Mucosa of descending colon (tissue), 3 donors: Measurements from ENCODE around the gene TUBB2B. TPM values are rescaled to one million over a fixed set of nuclear protein-coding genes. Genes with fewer than 3 reads are reported as not detected.

Experiments
- ATAC-seq: fragments of 200-7000 bp; cut with Tn5 transposase; one replicate; pipeline ENCODE4 v1.9.1; 2020; ENCODE audit warnings: mild to moderate bottlenecking, moderate library complexity
- DNase-seq, 3 donors: peaks; one replicate each; pipeline ENCODE4 v3.0.0-alpha.2; 2020
- H3K36me3 ChIP-seq: fragments of 200-600 bp; one replicate; pipeline ENCODE4 v1.8.0; 2021; ENCODE audit warnings: low read depth, mild to moderate bottlenecking
- H3K4me1 ChIP-seq: fragments of 200-600 bp; one replicate; pipeline ENCODE4 v1.8.0; 2021; ENCODE audit warnings: low read depth, mild to moderate bottlenecking
- H3K4me3 ChIP-seq: fragments of 200-600 bp; one replicate; pipeline ENCODE4 v1.8.0; 2021; ENCODE audit warnings: mild to moderate bottlenecking
- H3K9me3 ChIP-seq: fragments of 200-600 bp; one replicate; pipeline ENCODE4 v1.8.0; 2021; ENCODE audit warnings: mild to moderate bottlenecking
- CTCF ChIP-seq: fragments of 200-600 bp; IDR thresholded peaks from one replicate; pipeline ENCODE4 v1.8.0; 2022; ENCODE audit warnings: antibody characterized with exemption, mild to moderate bottlenecking
- intact Hi-C, 2 donors: fragments of 100-400 bp; cut with DNase I in 1 of 2; cut with micrococcal nuclease in 1 of 2; formaldehyde crosslinking; loops; one replicate each; pipeline versions ENCODE4 v1.11.0 to v1.11.1; 2022; cut with DNase I, micrococcal nuclease
- total RNA-seq, 3 donors: library from RNA; stranded (reverse); fragmentation: NEBNext Ultra II Directional in 2 of 3; extraction: Animal tissue kit (Norgen Biotek cat#: 25700) in 2 of 3; gene quantifications; one replicate each; pipeline versions ENCODE4 v1.2.1 to v1.2.4, GENCODE V29; 2021 to 2023
- donor health status: DM: no; HTN: no; CAD: no; lungs with moderate emphysema.
- donor health status: DM: no; HTN: no; CAD: no.
- donor health status: DM: no; HTN: yes; CAD: no.

Gene TUBB2B
- total RNA-seq, 3 donors from 2014 or later, result 0.87 to 18.5 (median 3.6) TPM

- Histone ChIP-seq H3K9me3 (no peaks in the 10 kb centered on the region), H3K4me3 (no peak overlapping the region), H3K4me1 (peaks cover 12% of the 10 kb centered on the region), H3K36me3 (no peaks in the 10 kb centered on the region)
- DNase-seq (no peak), ATAC-seq (no peak)
- no peak for TF ChIP-seq CTCF
- intact Hi-C loops, result no loop called here
Observed at GRCh38 chr6:3236005-3236404, 8.6 kb upstream of the TUBB2B start.

- DNase-seq (no peak), ATAC-seq (no peak)
- peaks cover 12% of the 10 kb centered on the region for H3K4me1 ChIP-seq
- no peak overlapping the region for H3K4me3 ChIP-seq
- H3K9me3 ChIP-seq, result no peaks in the 10 kb centered on the region
- intact Hi-C loops, result no loop called here
- no peaks in the 10 kb centered on the region for H3K36me3 ChIP-seq
- no peak for TF ChIP-seq CTCF
Observed at GRCh38 chr6:3235486-3235885, 8.0 kb upstream of the TUBB2B start.

GRCh38 chr6:3233904-3234303 is 6.5 kb upstream of the TUBB2B start:
- Histone ChIP-seq H3K36me3 (no peaks in the 10 kb centered on the region), H3K4me1 (peaks cover 21% of the 10 kb centered on the region), H3K4me3 (no peak overlapping the region), H3K9me3 (no peaks in the 10 kb centered on the region)
- ATAC-seq, result no peak
- no peak for TF ChIP-seq CTCF
- intact Hi-C loops, result no loop called here
- no peak for DNase-seq

GRCh38 chr6:3233321-3233720 is 5.9 kb upstream of the TUBB2B start:
- ATAC-seq, result no peak
- intact Hi-C loops, result no loop called here
- H3K9me3 ChIP-seq, result no peaks in the 10 kb centered on the region
- H3K4me3 ChIP-seq, result no peak overlapping the region
- no peak for TF ChIP-seq CTCF
- peaks cover 26% of the 10 kb centered on the region for H3K4me1 ChIP-seq
- DNase-seq, result no peak
- no peaks in the 10 kb centered on the region for H3K36me3 ChIP-seq

- H3K4me1 ChIP-seq, result peaks cover 37% of the 10 kb centered on the region
- DNase-seq (no peak), ATAC-seq (no peak)
- TF ChIP-seq CTCF, result no peak
- intact Hi-C loops, result no loop called here
- no peaks in the 10 kb centered on the region for H3K9me3 ChIP-seq
- no peak overlapping the region for H3K4me3 ChIP-seq
- H3K36me3 ChIP-seq, result no peaks in the 10 kb centered on the region
Observed at GRCh38 chr6:3232017-3232945, 4.8 kb upstream of the TUBB2B start.
